Raji (cell line): ENCODE data around the gene HAGH.
A peak's percentile ranks its signal among the peaks of the same experiment; 100 is the strongest.

ENCODE experiments used
- POLR2A ChIP-seq: IDR thresholded peaks from 2 replicates; pipeline ENCODE4 v1.6.1; 2011; ENCODE audit warnings: low read depth, low read length, control low read depth; ENCODE audit not compliant: insufficient read depth

The HAGH gene

GRCh38 chr16:1776991-1777374 lies 49.6 kb downstream of the HAGH start:
- TF ChIP-seq POLR2A, result no peak

- no peak for TF ChIP-seq POLR2A
Measured at GRCh38 chr16:1776672-1776955, 50.0 kb downstream of the HAGH start.

- TF ChIP-seq POLR2A, result no peak
Measured at GRCh38 chr16:1775846-1776671, 50.6 kb downstream of the HAGH start.

GRCh38 chr16:1775006-1775845 lies 51.4 kb downstream of the HAGH start:
- TF ChIP-seq POLR2A, result no peak

- TF ChIP-seq POLR2A, result no peak
Measured at GRCh38 chr16:1774448-1774780, 52.2 kb downstream of the HAGH start.

- no peak for TF ChIP-seq POLR2A
Measured at GRCh38 chr16:1773703-1774447, 52.8 kb downstream of the HAGH start.

GRCh38 chr16:1772908-1773702 lies 53.5 kb downstream of the HAGH start, which contains the start of gene MRPS34:
TSS of gene MRPS34 (minus strand) at chr16:1773134. CDS start at chr16:1773119, 15 bp downstream.
- peak; percentile 87 for TF ChIP-seq POLR2A

- no peak for TF ChIP-seq POLR2A
Measured at GRCh38 chr16:1772362-1772907, 54.2 kb downstream of the HAGH start, which contains the start of gene EME2. TSS of gene EME2 (plus strand) at chr16:1772810. CDS start at chr16:1773228, 418 bp downstream.

GRCh38 chr16:1771864-1772361 lies 54.7 kb downstream of the HAGH start:
- no peak for TF ChIP-seq POLR2A

- peak; percentile 64 for TF ChIP-seq POLR2A
Measured at GRCh38 chr16:1771188-1771863, 55.3 kb downstream of the HAGH start, which contains the start of gene NME3. TSS of gene NME3 (minus strand) at chr16:1771543. CDS start at chr16:1771534, 9 bp downstream.

GRCh38 chr16:1770328-1771187 lies 56.1 kb downstream of the HAGH start:
- TF ChIP-seq POLR2A, result no peak; the same call in 1 of the 2 replicates

- TF ChIP-seq POLR2A, result peak; percentile 17
Measured at GRCh38 chr16:1769402-1770300, 57.0 kb downstream of the HAGH start.
